DND-41 (cell line): ENCODE measurements around the gene TEDC1.

Source experiments
- ATAC-seq: fragments of 200-7000 bp; cut with Tn5 transposase; 3 replicates; pipeline ENCODE4 v1.9.1; 2021; ENCODE audit warnings: low read depth; ENCODE audit not compliant: insufficient read depth
- DNase-seq: peaks from one replicate; pipeline ENCODE4 v3.0.0-alpha.2; 2020
- H2AFZ ChIP-seq: 2 replicates; pipeline ENCODE4 v1.6.0; 2012; ENCODE audit warnings: low read depth, low read length
- H3K27ac ChIP-seq: 2 replicates; pipeline ENCODE4 v1.5.1; 2012; ENCODE audit warnings: low read length, inconsistent platforms
- H3K27me3 ChIP-seq: fragments of 200-600 bp; sonication (generic); 2 replicates; pipeline ENCODE4 v1.6.0; 2012; ENCODE audit warnings: low read length, mild to moderate bottlenecking, inconsistent platforms; ENCODE audit not compliant: insufficient read depth, poor library complexity
- H3K36me3 ChIP-seq: 2 replicates; pipeline ENCODE4 v1.5.1; 2012; ENCODE audit warnings: low read length, inconsistent platforms; ENCODE audit not compliant: insufficient read depth
- H3K4me1 ChIP-seq: 2 replicates; pipeline ENCODE4 v1.5.1; 2012; ENCODE audit warnings: mild to moderate bottlenecking, low read length; ENCODE audit not compliant: insufficient read depth
- H3K4me2 ChIP-seq: 2 replicates; pipeline ENCODE4 v1.6.0; 2012; ENCODE audit warnings: mild to moderate bottlenecking, moderate library complexity, low read length, inconsistent platforms; ENCODE audit not compliant: insufficient read depth
- H3K4me3 ChIP-seq, 2 experiments: fragments of 200-600 bp in 1 of 2; shearing (Covaris generic) in 1 of 2; 2 replicates each; pipeline ENCODE4 v1.5.1; 2012 to 2016; ENCODE audit warnings: inconsistent platforms in 2 of 2, low read length in 2 of 2, mild to moderate bottlenecking in 2 of 2, low read depth in 1 of 2, moderate library complexity in 1 of 2
- H3K79me2 ChIP-seq: 2 replicates; pipeline ENCODE4 v1.6.0; 2012; ENCODE audit warnings: low read length, inconsistent platforms; ENCODE audit not compliant: insufficient read depth
- H3K9ac ChIP-seq: 2 replicates; pipeline ENCODE4 v1.6.0; 2012; ENCODE audit warnings: low read depth, mild to moderate bottlenecking, inconsistent platforms, low read length, moderate library complexity
- H3K9me3 ChIP-seq: 2 replicates; pipeline ENCODE4 v1.5.1; 2012; ENCODE audit warnings: low read length, moderate library complexity, mild to moderate bottlenecking, inconsistent platforms; ENCODE audit not compliant: insufficient read depth, severe bottlenecking
- H4K20me1 ChIP-seq: 2 replicates; pipeline ENCODE4 v1.6.0; 2012; ENCODE audit warnings: low read length; ENCODE audit not compliant: insufficient read depth
- EZH2 ChIP-seq: IDR thresholded peaks from 3 replicates; pipeline ENCODE4 v1.6.1; 2012; ENCODE audit warnings: borderline replicate concordance, low read depth, mild to moderate bottlenecking, moderate library complexity, low read length, inconsistent platforms; ENCODE audit not compliant: severe bottlenecking
- TF ChIP-seq, protein P1 (sequence below): IDR thresholded peaks from 2 replicates; pipeline ENCODE4 v1.5.1; 2012; ENCODE audit warnings: borderline replicate concordance, low read length, moderate library complexity, mild to moderate bottlenecking; ENCODE audit not compliant: poor library complexity, severe bottlenecking; ENCODE audit errors: extremely low read depth

The TEDC1 gene

DNA sequence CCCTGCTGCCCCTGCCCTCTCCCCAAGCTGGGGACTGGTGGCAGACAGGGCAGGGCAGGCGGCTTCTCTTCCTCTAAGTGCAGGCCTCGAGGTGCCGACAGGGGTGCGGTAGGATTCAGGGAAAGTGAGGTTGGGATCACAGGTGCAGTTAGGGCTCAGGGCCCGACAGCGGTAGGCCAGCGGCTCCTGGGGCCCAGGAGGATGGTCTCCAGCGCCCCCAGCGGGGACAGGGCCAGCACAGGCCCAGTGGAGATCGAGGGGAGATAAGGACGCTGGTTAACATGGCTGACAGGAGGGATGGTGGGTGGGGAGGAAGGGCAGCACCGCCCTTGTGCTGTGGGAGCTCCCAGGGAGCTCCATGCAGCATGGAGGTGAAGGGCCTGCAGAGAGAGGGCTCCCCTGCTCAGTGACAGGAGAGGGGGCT lies 5.3 kb upstream of the TEDC1 start:
- no peak overlapping the region for H3K4me2 ChIP-seq
- no peaks in the 10 kb centered on the region for H3K36me3 ChIP-seq
- TF ChIP-seq, protein P1, sequence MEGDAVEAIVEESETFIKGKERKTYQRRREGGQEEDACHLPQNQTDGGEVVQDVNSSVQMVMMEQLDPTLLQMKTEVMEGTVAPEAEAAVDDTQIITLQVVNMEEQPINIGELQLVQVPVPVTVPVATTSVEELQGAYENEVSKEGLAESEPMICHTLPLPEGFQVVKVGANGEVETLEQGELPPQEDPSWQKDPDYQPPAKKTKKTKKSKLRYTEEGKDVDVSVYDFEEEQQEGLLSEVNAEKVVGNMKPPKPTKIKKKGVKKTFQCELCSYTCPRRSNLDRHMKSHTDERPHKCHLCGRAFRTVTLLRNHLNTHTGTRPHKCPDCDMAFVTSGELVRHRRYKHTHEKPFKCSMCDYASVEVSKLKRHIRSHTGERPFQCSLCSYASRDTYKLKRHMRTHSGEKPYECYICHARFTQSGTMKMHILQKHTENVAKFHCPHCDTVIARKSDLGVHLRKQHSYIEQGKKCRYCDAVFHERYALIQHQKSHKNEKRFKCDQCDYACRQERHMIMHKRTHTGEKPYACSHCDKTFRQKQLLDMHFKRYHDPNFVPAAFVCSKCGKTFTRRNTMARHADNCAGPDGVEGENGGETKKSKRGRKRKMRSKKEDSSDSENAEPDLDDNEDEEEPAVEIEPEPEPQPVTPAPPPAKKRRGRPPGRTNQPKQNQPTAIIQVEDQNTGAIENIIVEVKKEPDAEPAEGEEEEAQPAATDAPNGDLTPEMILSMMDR: no peak
- no peak for TF ChIP-seq EZH2
- no peak overlapping the region for H3K27ac ChIP-seq
- ATAC-seq (no peak), DNase-seq (peak; percentile 39)
- H4K20me1 ChIP-seq: peaks cover 6% of the 10 kb centered on the region
- H2AFZ ChIP-seq: no peak overlapping the region
- H3K79me2 ChIP-seq: no peaks in the 10 kb centered on the region
- H3K4me3 ChIP-seq: no peak overlapping the region
- no peaks in the 10 kb centered on the region for H3K9me3 ChIP-seq
- no peak overlapping the region for H3K9ac ChIP-seq
- H3K4me1 ChIP-seq: peaks cover 46% of the 10 kb centered on the region
- H3K27me3 ChIP-seq: peaks cover 5% of the 10 kb centered on the region

DNA sequence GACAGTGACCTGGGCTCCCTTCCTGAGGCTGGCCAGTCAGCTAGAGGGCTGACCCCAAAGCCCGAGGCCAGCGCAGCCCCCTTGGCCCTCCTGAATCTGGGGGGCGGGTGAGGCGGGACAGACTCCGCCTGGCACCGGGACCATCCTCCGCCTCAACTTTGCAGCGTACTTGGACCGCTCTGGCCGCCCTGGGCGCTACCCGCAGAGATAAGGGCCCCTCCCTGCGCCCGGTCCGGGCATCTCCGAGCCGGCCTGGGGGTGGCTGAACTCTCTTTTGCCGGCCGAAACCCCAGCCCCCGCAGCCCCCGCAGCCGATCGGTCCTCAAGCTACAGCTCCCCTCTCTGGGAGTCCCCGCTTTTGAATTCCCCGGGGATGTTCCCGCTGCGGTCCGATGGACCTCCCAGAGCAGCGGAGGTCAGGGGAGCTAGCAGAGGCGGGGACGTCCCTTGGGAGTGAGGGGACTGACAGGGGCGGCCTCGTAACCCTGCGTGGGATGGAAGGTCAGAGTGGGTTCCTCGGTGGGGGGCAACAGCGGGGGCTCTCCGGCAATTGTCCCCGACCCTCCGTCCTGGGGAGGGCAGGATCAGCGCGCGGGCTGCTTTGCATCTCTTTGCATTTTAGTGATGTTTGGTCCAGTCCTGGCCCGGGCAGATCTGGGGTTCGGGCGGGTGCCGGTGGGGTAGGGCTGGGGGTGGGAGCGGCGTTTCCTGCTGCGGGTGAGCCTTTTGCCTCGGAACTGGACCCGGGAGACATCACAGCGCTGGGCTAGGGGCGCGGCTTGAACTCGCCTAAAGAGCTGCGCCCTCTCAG lies 4.7 kb upstream of the TEDC1 start, which contains the start of gene CRIP1:
TSS of gene CRIP1 (plus strand) at position 724 of the 811 bp plus-strand sequence. CDS start 374 bp downstream, outside the sequence.
- peak within 1 kb of the TSS; percentile 30; the same call in 1 of the 2 replicates for H3K9ac ChIP-seq
- no peaks in the 10 kb centered on the region for H3K9me3 ChIP-seq
- no peak within 1 kb of the TSS for H2AFZ ChIP-seq
- H3K4me1 ChIP-seq: peaks cover 40% of the 10 kb centered on the region
- no peak for TF ChIP-seq EZH2
- H3K36me3 ChIP-seq: no peaks in the 10 kb centered on the region; the same call in 1 of the 2 replicates
- no peaks in the 10 kb centered on the region; the same call in 1 of the 2 replicates for H3K79me2 ChIP-seq
- no peak for DNase-seq
- H3K4me3 ChIP-seq: no peak within 1 kb of the TSS
- ATAC-seq: no peak
- H3K4me2 ChIP-seq: peak within 1 kb of the TSS; percentile 47
- no peak within 1 kb of the TSS for H3K27ac ChIP-seq
- H4K20me1 ChIP-seq: peaks cover 6% of the 10 kb centered on the region
- peaks cover under 1% of the 10 kb centered on the region for H3K27me3 ChIP-seq

DNA sequence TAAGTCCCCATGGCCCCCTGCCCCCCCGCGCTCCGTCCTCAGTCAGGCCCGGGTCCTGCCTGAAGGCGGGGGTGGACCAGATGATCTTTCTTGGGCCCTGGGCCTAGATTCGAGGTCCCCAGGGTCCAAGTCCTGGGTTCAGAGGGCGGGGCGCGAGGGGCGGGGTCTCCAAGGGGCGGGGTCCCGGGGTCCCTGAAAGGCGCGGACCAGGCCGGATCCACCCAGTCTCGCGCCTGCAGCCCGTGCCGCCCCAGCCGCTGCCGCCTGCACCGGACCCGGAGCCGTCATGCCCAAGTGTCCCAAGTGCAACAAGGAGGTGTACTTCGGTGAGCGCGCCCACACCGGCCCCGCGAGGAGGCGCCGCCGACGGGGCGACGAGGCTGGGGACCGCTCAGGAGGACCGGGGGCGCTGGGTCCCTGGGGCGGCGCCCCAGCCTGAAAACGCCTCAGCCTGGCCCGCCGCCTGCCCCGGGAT lies 4.0 kb upstream of the TEDC1 start:
- no peak for DNase-seq
- Histone ChIP-seq H3K79me2 (peaks cover 4% of the 10 kb centered on the region), H3K36me3 (peaks cover 4% of the 10 kb centered on the region), H3K4me1 (peaks cover 40% of the 10 kb centered on the region), H3K4me2 (peak overlapping the region; percentile 47), H3K9ac (no peak overlapping the region; the same call in 1 of the 2 replicates), H3K9me3 (no peaks in the 10 kb centered on the region), H2AFZ (no peak overlapping the region), H4K20me1 (peaks cover 9% of the 10 kb centered on the region), H3K27me3 (no peaks in the 10 kb centered on the region), H3K4me3 (no peak overlapping the region), H3K27ac (no peak overlapping the region)
- no peak for TF ChIP-seq EZH2
- TF ChIP-seq, protein P1: no peak
- no peak for ATAC-seq

DNA sequence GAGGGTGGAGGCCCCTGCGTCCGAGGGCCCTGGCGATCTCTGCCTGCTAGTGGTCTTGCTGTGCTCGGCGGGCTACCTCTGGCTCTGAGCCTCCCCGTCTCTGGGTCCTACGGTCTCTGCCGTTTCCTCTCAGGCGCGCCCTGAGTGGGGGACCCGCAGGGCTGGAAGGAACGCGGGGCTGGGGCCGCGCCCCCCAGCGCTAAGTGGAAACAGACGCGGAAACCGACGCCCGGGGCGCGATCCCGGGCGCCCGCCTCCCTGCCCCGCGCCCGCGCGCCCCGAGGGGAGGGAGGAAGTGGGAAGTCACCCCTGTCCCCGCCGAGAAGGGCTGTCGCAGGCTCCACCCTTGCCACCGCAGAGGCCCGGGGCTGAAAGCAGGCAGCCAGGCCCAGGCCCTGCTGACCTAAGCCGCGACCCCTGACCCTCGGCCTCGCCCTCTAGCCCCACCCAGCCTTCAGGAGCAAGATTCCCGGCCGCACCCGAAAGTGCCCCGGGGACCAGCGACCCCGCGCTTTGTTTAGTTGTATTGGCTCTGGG lies 3.5 kb upstream of the TEDC1 start:
- no peak for TF ChIP-seq EZH2
- TF ChIP-seq, protein P1: no peak
- Histone ChIP-seq H3K4me1 (peaks cover 40% of the 10 kb centered on the region), H2AFZ (no peak overlapping the region)

More for the DNA sequence above, 3.5 kb upstream of the TEDC1 start:
- peak; percentile 62 for DNase-seq
- peaks cover 9% of the 10 kb centered on the region for H4K20me1 ChIP-seq
- H3K4me2 ChIP-seq: peak overlapping the region; percentile 47
- H3K79me2 ChIP-seq: peaks cover 9% of the 10 kb centered on the region
- H3K4me3 ChIP-seq: no peak overlapping the region
- H3K9me3 ChIP-seq: no peaks in the 10 kb centered on the region
- H3K9ac ChIP-seq: peak overlapping the region; percentile 30; the same call in 1 of the 2 replicates
- no peaks in the 10 kb centered on the region for H3K27me3 ChIP-seq
- H3K36me3 ChIP-seq: peaks cover 9% of the 10 kb centered on the region
- no peak overlapping the region for H3K27ac ChIP-seq
- ATAC-seq: no peak
